Measurements from ENCODE around the gene SRP72. TPM values are rescaled to one million over a fixed set of nuclear protein-coding genes. Genes with fewer than 3 reads are reported as not detected.

Gene SRP72
- total and polyA plus RNA-seq, 2 donors (not counting 3 experiments of a cell fraction or from before 2014, with no cell fraction given): 65.7 to 132 TPM

DNA sequence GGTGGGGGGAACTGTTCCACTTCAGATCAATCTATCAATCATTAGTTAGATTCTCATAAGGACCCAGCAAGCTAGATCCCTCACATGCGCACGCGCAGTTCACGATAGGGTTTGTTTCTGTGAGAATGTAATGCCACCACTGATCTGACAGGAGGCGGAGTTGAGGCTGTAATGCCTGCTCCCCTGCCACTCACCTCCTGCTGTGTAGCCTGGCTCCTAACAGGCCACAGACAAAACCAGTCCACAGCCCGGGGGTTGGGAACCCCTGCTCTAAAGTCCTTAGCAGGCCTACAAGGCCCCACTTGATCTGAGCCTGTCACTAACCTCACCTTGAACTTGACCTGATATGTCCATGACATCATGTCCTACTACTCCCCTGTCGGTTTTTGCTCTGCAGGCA, 68.5 kb downstream of the SRP72 start:
- Histone ChIP-seq H3K4me1 (ENCODE audit: control insufficient read depth, extremely low read depth, insufficient read depth, low read length) (peaks cover under 1% of the 10 kb centered on the region), H3K4me2 (ENCODE audit: insufficient read depth, low read length) (no peak overlapping the region), H4K20me1 (replicated peaks; ENCODE audit: control insufficient read depth, extremely low read depth, insufficient read depth, low read length) (no peaks in the 10 kb centered on the region), H3K27me3 (ENCODE audit: control insufficient read depth in 2 of 2, insufficient read depth in 2 of 2, low read length in 2 of 2) (peaks cover 25 to 32% of the 10 kb centered on the region in 2 experiments), H3K9ac (replicated peaks; ENCODE audit: extremely low read depth, insufficient read depth, low read length) (no peak overlapping the region), H3K27ac (ENCODE audit: insufficient read depth, low read depth, low read length) (no peak overlapping the region), H3K9me1 (replicated peaks; ENCODE audit: control insufficient read depth, extremely low read depth, insufficient read depth, low read length) (no peaks in the 10 kb centered on the region), H2AFZ (ENCODE audit: low read depth, low read length) (no peak overlapping the region), H3K36me3 (ENCODE audit: control insufficient read depth in 2 of 2, extremely low read depth in 1 of 2, insufficient read depth in 2 of 2, low read length in 2 of 2) (no peaks in the 10 kb centered on the region), H3K79me2 (ENCODE audit: control insufficient read depth, insufficient read depth, low read length) (no peaks in the 10 kb centered on the region), H3K9me3 (replicated peaks; ENCODE audit: control insufficient read depth, insufficient read depth, low read length) (no peaks in the 10 kb centered on the region), H3K4me3 (replicated peaks in 1 of 3; ENCODE audit: insufficient read depth in 1 of 3, low read depth in 1 of 3, low read length in 3 of 3) (no peak overlapping the region)
- FAIRE-seq (no peak), DNase-seq (ENCODE audit: low read depth, low spot score) (no peak)
- dilution Hi-C loops (cut with MboI; ENCODE audit: extremely low pct_ligation_motif_present, low sequenced_read_pairs): no loop called here
- POLR2A ChIA-PET: no interaction called here
- no TSS peak for BruUV-seq (replicated peaks)
- intact Hi-C loops (cut with micrococcal nuclease): no loop called here
- TF ChIP-seq GATA2 (IDR thresholded peaks at IDR 0.05; ENCODE audit: insufficient read depth, insufficient read length, low read depth, low read length): no peak
- TF ChIP-seq JUN (IDR thresholded peaks at IDR 0.05; ENCODE audit: borderline replicate concordance, insufficient read depth, insufficient read length, low read depth): no peak
- TF ChIP-seq POLR2A (IDR thresholded peaks at IDR 0.05; ENCODE audit: low read depth, low read length): no peak
- no peak for TF ChIP-seq FOS (IDR thresholded peaks at IDR 0.05; ENCODE audit: borderline replicate concordance, insufficient read depth, low read length)
- no peak for TF ChIP-seq EZH2 (IDR thresholded peaks at IDR 0.05; ENCODE audit: borderline replicate concordance, low read depth, low read length, severe bottlenecking)
- no peak for TF ChIP-seq MYC (IDR thresholded peaks at IDR 0.05; ENCODE audit: low read depth, low read length)
- TF ChIP-seq POLR2AphosphoS5 (IDR thresholded peaks at IDR 0.05; ENCODE audit: insufficient read depth, low read depth, low read length): no peak
- no peak for TF ChIP-seq MAX (IDR thresholded peaks at IDR 0.05; ENCODE audit: insufficient read depth, insufficient read length)
- TF ChIP-seq CTCF (IDR thresholded peaks at IDR 0.05; ENCODE audit: extremely low read depth in 1 of 2, insufficient read depth in 1 of 2, low read depth in 1 of 2, low read length in 2 of 2): no peak
- CTCF ChIA-PET: interaction anchor here (2.7 kb wide), 1 partner anchor 9 kb away, joined by 11 read pairs; no protein-coding TSS in a partner anchor

Measured in endothelial cell of umbilical vein (primary cell).